ENCODE measurements around the gene NT5C1A.

DNA sequence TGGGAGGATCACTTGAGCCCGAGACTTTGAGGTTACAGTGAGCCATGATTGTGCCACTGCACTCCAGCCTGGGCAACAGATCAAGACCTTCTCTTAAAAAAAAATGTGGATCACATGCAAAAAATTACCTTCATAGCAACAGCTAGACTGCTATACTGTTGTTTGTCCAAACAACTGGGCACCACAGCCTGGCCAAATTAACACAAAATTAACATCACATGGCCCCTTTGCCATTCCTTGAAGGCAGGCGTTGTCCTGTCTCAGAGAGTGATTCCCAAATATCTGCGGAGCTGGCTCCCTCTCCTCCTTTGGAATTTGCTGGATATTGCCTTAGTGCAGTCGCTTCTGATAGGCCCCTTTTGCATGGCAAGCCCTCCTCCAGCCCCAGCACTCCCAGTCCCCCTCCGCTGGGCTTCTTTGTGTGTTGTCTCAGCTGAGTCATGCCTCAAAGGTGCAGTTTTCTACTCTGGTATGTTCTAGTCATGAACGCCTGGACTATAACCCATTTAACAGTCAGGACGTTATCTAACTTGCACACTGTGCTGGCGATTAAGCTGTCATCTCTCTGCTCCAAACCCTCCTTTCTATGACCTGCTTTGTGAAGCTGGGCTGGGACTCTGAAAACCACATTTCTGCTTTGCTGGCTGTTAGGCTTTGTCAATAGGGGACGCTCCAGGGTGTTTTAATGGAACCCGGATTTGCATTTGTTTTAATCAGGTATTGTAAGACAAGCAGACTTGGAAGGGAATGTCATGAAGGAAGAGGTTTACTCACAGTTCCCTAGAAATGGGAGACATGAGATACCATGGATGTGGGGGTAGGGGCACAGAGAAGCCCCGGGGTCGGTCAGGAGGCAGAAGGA, 39.4 kb upstream of the NT5C1A start:
- TF ChIP-seq, protein P1, sequence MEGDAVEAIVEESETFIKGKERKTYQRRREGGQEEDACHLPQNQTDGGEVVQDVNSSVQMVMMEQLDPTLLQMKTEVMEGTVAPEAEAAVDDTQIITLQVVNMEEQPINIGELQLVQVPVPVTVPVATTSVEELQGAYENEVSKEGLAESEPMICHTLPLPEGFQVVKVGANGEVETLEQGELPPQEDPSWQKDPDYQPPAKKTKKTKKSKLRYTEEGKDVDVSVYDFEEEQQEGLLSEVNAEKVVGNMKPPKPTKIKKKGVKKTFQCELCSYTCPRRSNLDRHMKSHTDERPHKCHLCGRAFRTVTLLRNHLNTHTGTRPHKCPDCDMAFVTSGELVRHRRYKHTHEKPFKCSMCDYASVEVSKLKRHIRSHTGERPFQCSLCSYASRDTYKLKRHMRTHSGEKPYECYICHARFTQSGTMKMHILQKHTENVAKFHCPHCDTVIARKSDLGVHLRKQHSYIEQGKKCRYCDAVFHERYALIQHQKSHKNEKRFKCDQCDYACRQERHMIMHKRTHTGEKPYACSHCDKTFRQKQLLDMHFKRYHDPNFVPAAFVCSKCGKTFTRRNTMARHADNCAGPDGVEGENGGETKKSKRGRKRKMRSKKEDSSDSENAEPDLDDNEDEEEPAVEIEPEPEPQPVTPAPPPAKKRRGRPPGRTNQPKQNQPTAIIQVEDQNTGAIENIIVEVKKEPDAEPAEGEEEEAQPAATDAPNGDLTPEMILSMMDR (IDR thresholded peaks at IDR 0.05; ENCODE audit: poor library complexity, severe bottlenecking), result peak; percentile 41
- TF ChIP-seq TAF1 (IDR thresholded peaks at IDR 0.05; ENCODE audit: low read depth), result no peak
- no peak for TF ChIP-seq RAD21 (conservative IDR thresholded peaks at IDR 0.05)
- no peak for TF ChIP-seq EZH2 (IDR thresholded peaks at IDR 0.05; ENCODE audit: borderline replicate concordance, insufficient read depth, low read length, poor library complexity, severe bottlenecking)
- TF ChIP-seq SMC3 (conservative IDR thresholded peaks at IDR 0.05; ENCODE audit: poor library complexity), result no peak
- TF ChIP-seq MXI1 (conservative IDR thresholded peaks at IDR 0.05; ENCODE audit: poor library complexity, severe bottlenecking), result no peak
- TF ChIP-seq POLR2AphosphoS5 (IDR thresholded peaks at IDR 0.05), result no peak
- no peak for TF ChIP-seq EP300 (conservative IDR thresholded peaks at IDR 0.05; ENCODE audit: poor library complexity, severe bottlenecking)
